Astrocyte of the cerebellum (primary cell): Measurements from ENCODE around the gene PPP1R18.
A peak's percentile ranks its signal among the peaks of the same experiment; 100 is the strongest.

Source experiments
- DNase-seq: peaks from one replicate; pipeline ENCODE4 v3.0.0-alpha.2; 2011; ENCODE audit warnings: low read depth
- H3K4me3 ChIP-seq: 2 replicates; pipeline ENCODE4 v1.5.1; 2011; ENCODE audit warnings: mild to moderate bottlenecking, low read depth, low read length, moderate library complexity
- in situ Hi-C: cut with HindIII; loops from 2 replicates; pipeline ENCODE4 v1.10.0; 2017; ENCODE audit warnings: low sequenced_read_pairs
- TF ChIP-seq, protein P1 (sequence below): IDR thresholded peaks from 2 replicates; pipeline ENCODE4 v1.5.1; 2012; ENCODE audit warnings: low read length, low read depth, moderate library complexity, mild to moderate bottlenecking; ENCODE audit errors: missing control alignments

The PPP1R18 gene

DNA sequence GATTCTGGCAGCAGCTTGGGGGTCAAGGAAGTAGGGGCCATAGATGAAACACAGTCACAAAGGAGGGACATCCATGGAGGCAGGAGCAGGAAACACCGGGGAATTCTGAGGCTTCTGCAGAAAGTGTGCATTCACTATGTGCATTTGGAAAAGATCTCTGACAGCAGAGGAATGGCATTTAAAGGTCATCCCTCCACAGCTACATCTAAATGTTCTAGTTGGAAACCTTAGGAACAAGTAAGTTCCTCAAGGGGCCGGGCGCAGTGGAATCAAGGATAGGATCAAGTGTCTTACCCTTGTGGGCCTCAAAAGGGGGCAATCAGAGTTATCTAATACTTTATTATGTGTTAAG, 30.7 kb downstream of the PPP1R18 start:
- H3K4me3 ChIP-seq = no peak overlapping the region
- in situ Hi-C loops = no loop called here
- TF ChIP-seq, protein P1, sequence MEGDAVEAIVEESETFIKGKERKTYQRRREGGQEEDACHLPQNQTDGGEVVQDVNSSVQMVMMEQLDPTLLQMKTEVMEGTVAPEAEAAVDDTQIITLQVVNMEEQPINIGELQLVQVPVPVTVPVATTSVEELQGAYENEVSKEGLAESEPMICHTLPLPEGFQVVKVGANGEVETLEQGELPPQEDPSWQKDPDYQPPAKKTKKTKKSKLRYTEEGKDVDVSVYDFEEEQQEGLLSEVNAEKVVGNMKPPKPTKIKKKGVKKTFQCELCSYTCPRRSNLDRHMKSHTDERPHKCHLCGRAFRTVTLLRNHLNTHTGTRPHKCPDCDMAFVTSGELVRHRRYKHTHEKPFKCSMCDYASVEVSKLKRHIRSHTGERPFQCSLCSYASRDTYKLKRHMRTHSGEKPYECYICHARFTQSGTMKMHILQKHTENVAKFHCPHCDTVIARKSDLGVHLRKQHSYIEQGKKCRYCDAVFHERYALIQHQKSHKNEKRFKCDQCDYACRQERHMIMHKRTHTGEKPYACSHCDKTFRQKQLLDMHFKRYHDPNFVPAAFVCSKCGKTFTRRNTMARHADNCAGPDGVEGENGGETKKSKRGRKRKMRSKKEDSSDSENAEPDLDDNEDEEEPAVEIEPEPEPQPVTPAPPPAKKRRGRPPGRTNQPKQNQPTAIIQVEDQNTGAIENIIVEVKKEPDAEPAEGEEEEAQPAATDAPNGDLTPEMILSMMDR = no peak
- DNase-seq = no peak

DNA sequence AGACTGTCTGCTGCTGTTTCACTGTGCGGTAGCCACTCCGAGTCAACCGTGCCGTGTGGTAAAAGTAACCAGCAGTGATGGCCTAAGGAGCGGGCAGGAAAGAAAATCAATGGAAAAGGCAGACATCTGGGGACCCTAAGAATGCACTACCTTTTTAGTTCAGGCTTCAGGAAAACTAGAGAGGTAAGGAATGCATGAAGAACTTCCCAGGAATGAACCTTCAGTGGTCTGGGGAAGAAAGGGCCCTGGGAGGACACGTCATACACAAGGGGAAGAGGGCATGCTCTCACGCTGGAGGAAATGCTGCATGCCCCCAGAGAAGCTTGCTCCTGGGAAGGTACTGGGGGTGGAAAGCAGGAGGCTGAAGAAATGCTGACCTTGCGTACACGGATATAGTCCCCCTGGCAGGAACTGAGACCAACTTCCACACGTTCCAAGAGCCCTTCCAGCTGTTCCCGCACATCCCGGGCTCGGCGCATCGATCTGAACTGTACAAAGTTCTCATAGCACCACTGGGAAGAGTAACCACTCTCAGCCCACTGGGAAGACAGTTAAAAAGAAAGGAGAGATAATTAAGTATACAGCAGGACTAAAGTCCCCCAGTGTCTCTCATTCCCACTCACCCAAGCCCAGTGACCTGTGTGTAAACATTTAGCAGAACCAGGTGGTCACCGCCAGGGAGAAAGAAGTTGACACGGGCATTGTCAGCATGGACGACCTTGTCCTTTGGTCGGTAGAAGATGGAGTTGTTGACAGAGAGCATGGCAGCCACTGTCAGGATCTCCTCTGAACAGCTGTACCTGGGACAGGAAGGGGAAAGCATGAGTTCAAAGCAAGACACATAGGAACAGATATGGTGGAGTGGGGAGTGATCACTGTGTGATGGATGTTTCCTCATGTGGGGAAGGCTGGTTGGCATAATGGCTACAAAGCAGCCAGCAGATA, 31.4 kb downstream of the PPP1R18 start:
- H3K4me3 ChIP-seq = no peak overlapping the region
- in situ Hi-C loops = no loop called here
- DNase-seq = no peak
- TF ChIP-seq, protein P1 = no peak

DNA sequence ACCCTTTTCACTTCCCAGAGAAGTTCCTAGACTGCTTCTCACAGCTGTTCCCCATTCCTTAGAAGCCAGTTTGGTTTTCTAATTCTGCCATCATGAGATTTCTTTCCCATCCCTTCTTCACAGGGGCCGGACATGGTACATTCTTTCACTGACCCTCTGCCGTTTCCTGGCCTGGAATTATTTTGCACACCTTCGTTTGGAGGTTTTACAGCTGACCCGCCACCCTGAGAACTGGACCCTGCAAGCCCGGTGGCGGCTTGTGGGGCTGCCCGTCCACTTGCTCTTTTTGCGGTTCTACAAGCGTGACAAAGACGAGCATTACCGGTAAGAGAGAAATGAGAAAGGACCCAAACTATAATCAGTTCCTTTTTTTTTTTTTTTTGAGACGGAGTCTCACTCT, 35.3 kb downstream of the PPP1R18 start:
- TF ChIP-seq, protein P1 = no peak
- H3K4me3 ChIP-seq = no peak overlapping the region
- no peak for DNase-seq
- in situ Hi-C loops = no loop called here

DNA sequence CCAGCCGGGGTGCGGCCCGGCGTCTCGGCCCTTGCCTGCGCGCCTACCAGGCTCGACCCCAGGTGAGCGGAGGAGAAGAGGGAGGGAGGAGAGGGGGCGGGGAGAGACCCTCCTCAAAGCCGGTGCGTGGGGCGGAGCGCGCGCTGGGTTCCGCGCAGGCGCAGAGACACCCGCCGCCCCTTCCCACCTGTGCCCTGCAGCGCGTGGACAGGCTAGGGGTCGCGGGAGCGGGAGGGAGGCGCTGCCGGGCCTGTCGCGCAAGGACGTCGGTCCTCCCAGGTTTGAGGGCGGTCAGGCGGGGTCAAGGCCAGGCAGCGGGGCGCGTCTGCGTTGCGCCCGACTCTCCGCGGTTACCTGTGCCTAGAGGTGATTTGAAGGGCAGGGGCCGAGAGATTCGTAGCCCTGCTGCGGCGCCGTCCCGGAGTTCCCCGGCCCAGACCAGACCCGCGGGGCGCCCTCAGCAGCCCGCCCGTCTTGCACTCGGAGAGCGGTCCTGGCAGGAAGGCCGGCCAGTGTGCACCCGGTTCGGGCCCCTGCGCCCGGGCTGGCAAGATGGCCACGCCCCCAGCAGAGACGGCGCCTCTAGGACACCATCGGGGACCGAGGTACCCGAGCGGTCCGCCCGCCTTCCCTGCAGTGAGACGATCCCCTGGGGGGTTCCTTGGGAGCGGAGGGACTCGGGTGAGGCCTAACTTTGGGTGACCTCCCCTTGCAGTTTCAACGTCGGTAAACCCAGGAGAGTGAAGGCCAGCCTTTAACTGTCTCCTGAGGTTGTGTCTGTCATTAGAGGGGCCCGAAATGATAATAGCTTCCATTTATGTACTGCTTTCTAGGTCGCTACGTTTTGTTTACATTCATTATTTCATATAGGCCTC, 39.0 kb downstream of the PPP1R18 start:
- peak overlapping the region; percentile 95 for H3K4me3 ChIP-seq
- TF ChIP-seq, protein P1 = no peak
- DNase-seq = no peak
- in situ Hi-C loops = no loop called here

DNA sequence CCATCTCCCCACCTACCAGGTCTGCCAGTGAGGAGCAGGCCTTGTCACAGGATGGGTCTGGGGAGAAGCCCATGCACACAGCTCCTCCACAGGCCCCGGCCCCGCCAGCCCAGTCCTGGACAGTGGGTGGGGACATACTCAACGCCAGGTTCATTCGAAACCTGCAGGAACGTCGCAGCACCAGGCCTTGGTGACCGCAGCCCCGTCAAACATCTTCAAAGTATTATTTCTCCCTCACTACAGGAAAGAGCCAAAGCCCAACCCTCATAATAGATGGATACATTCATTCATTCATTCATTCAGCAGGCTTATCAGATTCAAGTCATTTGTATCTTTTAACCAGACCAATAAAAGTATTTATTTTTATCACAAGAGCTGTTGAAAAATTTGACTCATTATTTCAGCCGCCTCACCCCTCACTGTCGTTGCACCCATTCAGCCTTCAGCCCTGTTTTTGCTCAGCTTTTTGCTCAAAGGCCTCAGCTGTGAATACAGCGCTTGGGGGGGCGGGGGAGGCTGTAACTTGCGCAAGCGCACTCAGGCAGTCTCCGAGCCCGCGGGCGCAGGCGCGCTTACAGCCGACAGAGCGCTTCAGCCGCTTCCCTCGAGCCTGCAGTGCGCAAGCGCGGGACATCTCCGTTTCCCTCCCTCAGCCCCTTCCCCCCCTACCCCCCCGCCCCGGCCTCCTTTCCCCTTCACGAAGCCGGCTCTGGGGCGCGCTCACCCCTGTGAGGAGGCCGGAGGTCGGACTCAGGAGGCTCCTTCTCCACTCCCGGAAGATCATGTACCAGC, 39.8 kb downstream of the PPP1R18 start, which contains the start of gene C6orf136:
Gene C6orf136, plus strand, starts transcription at position 684 of the 792 bp plus-strand sequence. Its CDS starts 99 bp downstream, at position 783.
- peak within 1 kb of the TSS; percentile 95 for H3K4me3 ChIP-seq
- in situ Hi-C loops = no loop called here
- TF ChIP-seq, protein P1 = no peak
- DNase-seq = peak; percentile 81

DNA sequence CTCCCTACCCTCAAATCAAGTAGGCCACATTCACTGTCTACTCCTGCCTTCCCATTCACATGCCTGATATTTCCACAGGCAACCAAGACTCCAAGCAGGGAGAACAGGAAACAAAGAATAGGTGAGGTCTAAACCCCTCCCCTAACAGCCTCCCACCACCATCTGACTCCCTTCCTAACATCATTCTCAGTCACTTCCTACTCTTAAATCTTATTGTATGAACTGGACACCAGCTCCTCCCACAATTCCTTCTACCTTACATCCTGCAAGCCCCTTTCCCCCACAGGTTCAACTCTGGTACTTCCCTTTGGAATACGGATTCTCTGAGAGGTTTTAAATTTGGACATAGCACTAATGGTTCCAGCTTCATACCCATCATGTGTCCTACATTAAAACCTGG, 40.5 kb downstream of the PPP1R18 start:
- no peak overlapping the region for H3K4me3 ChIP-seq
- TF ChIP-seq, protein P1 = no peak
- in situ Hi-C loops = no loop called here
- DNase-seq = no peak
